Measurements from ENCODE around the gene TLE5. TPM values are rescaled to one million over a fixed set of nuclear protein-coding genes. Genes with fewer than 3 reads are reported as not detected.

Gene TLE5
- total RNA-seq, 1 donor from 2014 or later: 258 TPM

- TF ChIP-seq, protein P1, sequence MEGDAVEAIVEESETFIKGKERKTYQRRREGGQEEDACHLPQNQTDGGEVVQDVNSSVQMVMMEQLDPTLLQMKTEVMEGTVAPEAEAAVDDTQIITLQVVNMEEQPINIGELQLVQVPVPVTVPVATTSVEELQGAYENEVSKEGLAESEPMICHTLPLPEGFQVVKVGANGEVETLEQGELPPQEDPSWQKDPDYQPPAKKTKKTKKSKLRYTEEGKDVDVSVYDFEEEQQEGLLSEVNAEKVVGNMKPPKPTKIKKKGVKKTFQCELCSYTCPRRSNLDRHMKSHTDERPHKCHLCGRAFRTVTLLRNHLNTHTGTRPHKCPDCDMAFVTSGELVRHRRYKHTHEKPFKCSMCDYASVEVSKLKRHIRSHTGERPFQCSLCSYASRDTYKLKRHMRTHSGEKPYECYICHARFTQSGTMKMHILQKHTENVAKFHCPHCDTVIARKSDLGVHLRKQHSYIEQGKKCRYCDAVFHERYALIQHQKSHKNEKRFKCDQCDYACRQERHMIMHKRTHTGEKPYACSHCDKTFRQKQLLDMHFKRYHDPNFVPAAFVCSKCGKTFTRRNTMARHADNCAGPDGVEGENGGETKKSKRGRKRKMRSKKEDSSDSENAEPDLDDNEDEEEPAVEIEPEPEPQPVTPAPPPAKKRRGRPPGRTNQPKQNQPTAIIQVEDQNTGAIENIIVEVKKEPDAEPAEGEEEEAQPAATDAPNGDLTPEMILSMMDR (IDR thresholded peaks at IDR 0.05; ENCODE audit: partially characterized antibody, unreplicated experiment): no peak
- Mint-ChIP-seq H3K27me3 (ENCODE audit: unreplicated experiment) (peaks cover 20% of the 10 kb centered on the region), H3K4me3 (ENCODE audit: unreplicated experiment) (no peak overlapping the region), H3K36me3 (ENCODE audit: unreplicated experiment) (no peaks in the 10 kb centered on the region), H3K9me3 (ENCODE audit: unreplicated experiment) (peaks cover 3% of the 10 kb centered on the region), H3K4me1 (ENCODE audit: low read depth, unreplicated experiment) (no peaks in the 10 kb centered on the region), H3K27ac (ENCODE audit: unreplicated experiment) (no peak overlapping the region)
- no peak for DNase-seq
Measured at GRCh38 chr19:3024870-3025548, 37.3 kb downstream of the TLE5 start.

GRCh38 chr19:3024509-3024869 is 37.8 kb downstream of the TLE5 start:
- no peak overlapping the region for H3K4me3 Mint-ChIP-seq (ENCODE audit: unreplicated experiment)
- H3K27me3 Mint-ChIP-seq (ENCODE audit: unreplicated experiment): peaks cover 20% of the 10 kb centered on the region
- TF ChIP-seq, protein P1 (IDR thresholded peaks at IDR 0.05; ENCODE audit: partially characterized antibody, unreplicated experiment): no peak
- DNase-seq: no peak
- no peak overlapping the region for H3K27ac Mint-ChIP-seq (ENCODE audit: unreplicated experiment)
- H3K4me1 Mint-ChIP-seq (ENCODE audit: low read depth, unreplicated experiment): no peaks in the 10 kb centered on the region
- peaks cover 3% of the 10 kb centered on the region for H3K9me3 Mint-ChIP-seq (ENCODE audit: unreplicated experiment)
- H3K36me3 Mint-ChIP-seq (ENCODE audit: unreplicated experiment): no peaks in the 10 kb centered on the region

DNA sequence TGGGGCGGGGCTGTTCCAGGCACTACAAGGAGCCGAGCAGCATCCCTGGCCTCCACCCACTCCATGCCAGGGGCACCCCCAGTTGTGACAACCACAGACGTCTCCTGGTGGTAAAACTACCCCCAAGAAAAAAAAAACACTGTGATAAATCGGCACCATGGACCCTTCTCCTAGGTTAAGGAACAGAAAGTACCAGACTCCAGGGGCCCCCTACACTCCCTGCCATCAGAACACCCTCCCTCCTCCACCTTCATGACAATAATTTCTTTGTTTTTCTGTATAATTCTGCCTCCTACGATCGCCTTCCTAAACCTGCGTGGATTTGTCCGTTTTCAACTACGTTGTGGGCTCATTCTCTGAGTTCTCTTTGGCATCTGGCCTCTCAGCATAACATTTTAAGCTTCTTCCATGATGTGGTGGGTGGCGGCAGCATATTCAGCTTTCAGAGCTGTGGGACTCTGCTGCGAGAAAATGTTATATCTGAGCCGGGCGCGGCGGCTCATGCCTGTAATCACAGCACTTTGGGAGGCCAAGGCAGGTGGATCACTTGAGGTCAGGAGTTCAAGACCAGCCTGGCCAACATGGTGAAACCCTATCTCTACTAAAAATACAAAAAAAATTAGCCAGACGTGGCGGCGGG is 41.9 kb downstream of the TLE5 start:
- no peaks in the 10 kb centered on the region for H3K36me3 Mint-ChIP-seq (ENCODE audit: unreplicated experiment)
- no peak overlapping the region for H3K27ac Mint-ChIP-seq (ENCODE audit: unreplicated experiment)
- no peak overlapping the region for H3K4me3 Mint-ChIP-seq (ENCODE audit: unreplicated experiment)
- TF ChIP-seq, protein P1 (IDR thresholded peaks at IDR 0.05; ENCODE audit: partially characterized antibody, unreplicated experiment): no peak
- peaks cover 12% of the 10 kb centered on the region for H3K27me3 Mint-ChIP-seq (ENCODE audit: unreplicated experiment)
- DNase-seq: no peak
- H3K9me3 Mint-ChIP-seq (ENCODE audit: unreplicated experiment): peaks cover 4% of the 10 kb centered on the region
- no peaks in the 10 kb centered on the region for H3K4me1 Mint-ChIP-seq (ENCODE audit: low read depth, unreplicated experiment)

DNA sequence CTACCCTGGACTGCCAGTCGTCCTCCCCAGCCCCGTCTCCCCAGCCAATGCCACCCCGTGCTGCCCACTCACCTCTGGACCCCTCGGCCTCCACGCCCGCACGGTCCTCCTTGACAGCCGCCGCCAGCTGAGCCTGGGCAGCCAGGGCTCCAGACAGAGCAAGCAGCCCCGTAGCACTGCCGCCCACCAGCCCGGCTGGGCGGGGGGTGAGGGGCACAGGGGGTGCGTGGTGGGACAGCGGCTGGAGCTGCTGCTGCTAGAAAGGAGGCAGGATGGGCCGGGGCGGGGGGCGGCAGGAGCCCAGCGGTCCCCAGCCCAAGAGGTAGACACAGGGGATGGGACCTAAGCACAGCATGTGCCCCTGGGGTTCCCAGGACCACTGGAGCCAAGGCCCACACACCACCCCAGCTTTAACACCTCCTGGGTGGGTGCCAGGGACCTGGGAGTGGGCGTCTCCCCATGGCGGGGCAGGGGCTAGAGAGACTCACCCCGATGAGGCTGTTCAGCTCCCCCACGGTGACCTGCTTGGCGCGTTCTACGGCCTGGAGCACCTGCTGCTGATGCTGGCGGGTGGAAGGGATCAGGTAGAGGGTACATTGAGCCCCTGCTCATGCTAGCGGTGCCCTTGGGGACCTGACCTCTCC is 43.0 kb downstream of the TLE5 start:
- Mint-ChIP-seq H3K4me1 (ENCODE audit: low read depth, unreplicated experiment) (no peaks in the 10 kb centered on the region), H3K36me3 (ENCODE audit: unreplicated experiment) (no peaks in the 10 kb centered on the region), H3K27ac (ENCODE audit: unreplicated experiment) (no peak overlapping the region), H3K9me3 (ENCODE audit: unreplicated experiment) (peaks cover 4% of the 10 kb centered on the region), H3K4me3 (ENCODE audit: unreplicated experiment) (no peak overlapping the region), H3K27me3 (ENCODE audit: unreplicated experiment) (peaks cover 12% of the 10 kb centered on the region)
- no peak for DNase-seq
- TF ChIP-seq, protein P1 (IDR thresholded peaks at IDR 0.05; ENCODE audit: partially characterized antibody, unreplicated experiment): no peak

GRCh38 chr19:3017923-3018322 is 44.4 kb downstream of the TLE5 start:
- Mint-ChIP-seq H3K27ac (ENCODE audit: unreplicated experiment) (no peak overlapping the region), H3K9me3 (ENCODE audit: unreplicated experiment) (peaks cover 4% of the 10 kb centered on the region), H3K4me3 (ENCODE audit: unreplicated experiment) (no peak overlapping the region), H3K36me3 (ENCODE audit: unreplicated experiment) (no peaks in the 10 kb centered on the region), H3K27me3 (ENCODE audit: unreplicated experiment) (peaks cover 7% of the 10 kb centered on the region), H3K4me1 (ENCODE audit: low read depth, unreplicated experiment) (no peaks in the 10 kb centered on the region)
- DNase-seq: no peak
- TF ChIP-seq, protein P1 (IDR thresholded peaks at IDR 0.05; ENCODE audit: partially characterized antibody, unreplicated experiment): no peak

Data from glutamatergic neuron (in vitro differentiated cells).